SK-N-SH (cell line): ENCODE results near the gene FAM240A. TPM values are rescaled to one million over a fixed set of nuclear protein-coding genes. Genes with fewer than 3 reads are reported as not detected.

Source experiments
- CTCF ChIA-PET: fragments of 300-600, 350-600 bp; formaldehyde crosslinking; extraction: SDS; loops from one replicate; lab custom pipeline; 2021; lab: Yijun Ruan, JAX
- POLR2A ChIA-PET: fragments of 350-600 bp; sonication (Branson Sonifier 250); formaldehyde crosslinking; extraction: SDS; loops from one replicate; lab custom pipeline; 2020; ENCODE audit warnings: antibody characterized with exemption, inconsistent platforms; lab: Yijun Ruan, JAX
- DNase-seq: peaks from one replicate; pipeline ENCODE4 v3.0.0; 2012
- H2AFZ ChIP-seq: fragments of 200-600 bp; sonication (generic); 2 replicates; pipeline ENCODE4 v1.8.1; 2016; ENCODE audit warnings: antibody characterized with exemption, mild to moderate bottlenecking, low read depth
- H3F3A ChIP-seq: fragments of 200-600 bp; sonication (generic); replicated peaks from 2 replicates; pipeline ENCODE3; 2016; ENCODE audit warnings: antibody characterized with exemption, mild to moderate bottlenecking; ENCODE audit not compliant: insufficient read depth
- H3K27ac ChIP-seq, 2 experiments: fragments of 200-500 bp in 1 of 2; fragments of 200-600 bp in 1 of 2; sonication (Bioruptor generic) in 1 of 2; sonication (generic), shearing (Covaris generic) in 1 of 2; 2 replicates each; pipeline versions ENCODE4 v1.5.1 to v1.6.1; 2014 to 2016; ENCODE audit warnings: low read depth in 2 of 2, inconsistent platforms in 1 of 2, low read length in 1 of 2, mild to moderate bottlenecking in 1 of 2, mixed read lengths in 1 of 2
- H3K27me3 ChIP-seq: fragments of 200-600 bp; sonication (generic), shearing (Covaris generic); 2 replicates; pipeline ENCODE4 v1.6.1; 2016; ENCODE audit warnings: mixed run types; ENCODE audit not compliant: insufficient read depth
- H3K36me3 ChIP-seq, 2 experiments: fragments of 200-500 bp in 1 of 2; fragments of 200-600 bp in 1 of 2; sonication (Bioruptor generic) in 1 of 2; sonication (generic) in 1 of 2; replicated peaks in 1 of 2; 2 replicates each; pipeline versions ENCODE3 to v1.5.1; 2014 to 2016; ENCODE audit warnings: low read length in 1 of 2, mild to moderate bottlenecking in 1 of 2; ENCODE audit not compliant: insufficient read depth in 2 of 2, control insufficient read depth in 1 of 2
- H3K4me1 ChIP-seq, 2 experiments: fragments of 200-500 bp in 1 of 2; fragments of 200-600 bp in 1 of 2; sonication (Bioruptor generic) in 1 of 2; sonication (generic), shearing (Covaris generic) in 1 of 2; 2 replicates each; pipeline versions ENCODE4 v1.5.1 to v1.6.1; 2014 to 2016; ENCODE audit warnings: low read depth in 1 of 2, low read length in 1 of 2, mixed run types in 1 of 2; ENCODE audit not compliant: insufficient read depth in 2 of 2, control insufficient read depth in 1 of 2
- H3K4me2 ChIP-seq: fragments of 200-600 bp; sonication (generic), shearing (Covaris generic); 2 replicates; pipeline ENCODE4 v1.6.1; 2017; ENCODE audit warnings: mixed run types
- H3K4me3 ChIP-seq, 2 experiments: fragments of 200-500 bp in 1 of 2; fragments of 200-600 bp in 1 of 2; sonication (Bioruptor generic) in 1 of 2; sonication (generic), shearing (Covaris generic) in 1 of 2; 2 replicates each; pipeline versions ENCODE4 v1.5.1 to v1.8.1; 2014 to 2016; ENCODE audit warnings: low read depth in 2 of 2, inconsistent platforms in 1 of 2, low read length in 1 of 2, mild to moderate bottlenecking in 1 of 2, mixed read lengths in 1 of 2, moderate library complexity in 1 of 2
- H3K79me2 ChIP-seq: fragments of 200-600 bp; sonication (generic); 2 replicates; pipeline ENCODE4 v1.8.1; 2017; ENCODE audit warnings: mild to moderate bottlenecking; ENCODE audit not compliant: insufficient read depth
- H3K9ac ChIP-seq: fragments of 200-600 bp; sonication (generic); 2 replicates; pipeline ENCODE4 v1.6.1; 2017; ENCODE audit warnings: mixed run types
- H3K9me2 ChIP-seq: fragments of 200-600 bp; sonication (generic); 2 replicates; pipeline ENCODE4 v1.6.1; 2017; ENCODE audit warnings: mixed run types
- H3K9me3 ChIP-seq: fragments of 200-600 bp; sonication (generic); 2 replicates; pipeline ENCODE4 v1.6.1; 2017; ENCODE audit warnings: mixed run types, mild to moderate bottlenecking, moderate library complexity
- H4K20me1 ChIP-seq: fragments of 200-600 bp; sonication (generic); 2 replicates; pipeline ENCODE4 v1.6.1; 2017; ENCODE audit warnings: mild to moderate bottlenecking, mixed run types; ENCODE audit not compliant: insufficient read depth
- CHD2 ChIP-seq: fragments of 150-350 bp; IDR thresholded peaks from 2 replicates; pipeline ENCODE4 v1.6.1; 2018; ENCODE audit warnings: low read length; ENCODE audit not compliant: partially characterized antibody
- ELF1 ChIP-seq: IDR thresholded peaks from 2 replicates; pipeline ENCODE4 v1.4.0; 2012
- EP300 ChIP-seq, 2 experiments: IDR thresholded peaks; 2 replicates each; pipeline versions ENCODE4 v1.4.0 to v1.6.1; 2012; ENCODE audit warnings: borderline replicate concordance in 1 of 2, low read depth in 1 of 2, low read length in 1 of 2
- EZH2phosphoT487 ChIP-seq: fragments of 200-600 bp; sonication (generic); IDR thresholded peaks from 2 replicates; pipeline ENCODE4 v1.6.1; 2017; ENCODE audit warnings: low read depth, mixed run types, mild to moderate bottlenecking, antibody characterized with exemption, moderate library complexity, borderline replicate concordance
- FOXJ3 ChIP-seq: sonication (generic); formaldehyde crosslinking; IDR thresholded peaks from 2 replicates; pipeline ENCODE4 v1.5.1; 2020; ENCODE audit warnings: mild to moderate bottlenecking, missing genetic modification reagents
- GATA2 ChIP-seq: sonication (generic); formaldehyde crosslinking; IDR thresholded peaks from 2 replicates; pipeline ENCODE4 v1.5.0; 2020; ENCODE audit warnings: mild to moderate bottlenecking, missing genetic modification reagents
- MXI1 ChIP-seq: IDR thresholded peaks from 2 replicates; pipeline ENCODE4 v1.6.1; 2012; ENCODE audit warnings: mild to moderate bottlenecking, low read depth, low read length, improper control_type of control experiment
- NFIC ChIP-seq: IDR thresholded peaks from 2 replicates; pipeline ENCODE4 v1.4.0; 2012; ENCODE audit warnings: borderline replicate concordance
- NRF1 ChIP-seq: IDR thresholded peaks from 2 replicates; pipeline ENCODE4 v1.6.1; 2012; ENCODE audit warnings: low read depth, mild to moderate bottlenecking, low read length
- POLR2AphosphoS5 ChIP-seq: IDR thresholded peaks from 2 replicates; pipeline ENCODE4 v1.6.1; 2012; ENCODE audit warnings: low read depth, low read length
- RFX5 ChIP-seq: IDR thresholded peaks from 2 replicates; pipeline ENCODE4 v1.6.1; 2012; ENCODE audit warnings: mild to moderate bottlenecking, improper control_type of control experiment, low read length
- RXRA ChIP-seq: IDR thresholded peaks from 2 replicates; pipeline ENCODE4 v1.4.0; 2012; ENCODE audit warnings: low read depth, mild to moderate bottlenecking, borderline replicate concordance
- SIN3A ChIP-seq: IDR thresholded peaks from 2 replicates; pipeline ENCODE4 v1.6.1; 2012; ENCODE audit warnings: low read depth, mild to moderate bottlenecking, low read length, moderate library complexity, borderline replicate concordance
- YY1 ChIP-seq: IDR thresholded peaks from 2 replicates; pipeline ENCODE4 v1.4.0; 2012; ENCODE audit warnings: low read depth, mild to moderate bottlenecking
- WGBS: methylation state at CpG from one replicate; pipeline ENCODE4 v1.1.6; 2017; ENCODE audit warnings: low lambda C conversion rate; 5-methylcytosine and 5-hydroxymethylcytosine counted together
- polyA plus RNA-seq, 3 experiments: library from polyadenylated mRNA; depleted of rRNA; stranded (reverse); fragments of >200 nt; gene quantifications; 2 replicates each; pipeline ENCODE4 v1.2.3, GENCODE V29; 2012
- TF ChIP-seq, protein P1 (sequence below): IDR thresholded peaks from 2 replicates; pipeline ENCODE4 v1.4.0; 2012; ENCODE audit warnings: low read depth
- TF ChIP-seq, protein P2 (sequence below): fragments of 150-350 bp; IDR thresholded peaks from 2 replicates; pipeline ENCODE4 v1.6.1; 2017; ENCODE audit warnings: antibody characterized with exemption, low read length, low read depth, borderline replicate concordance
- TF ChIP-seq, protein P3 (sequence below): fragments of 200-600 bp; sonication (generic); IDR thresholded peaks from 2 replicates; pipeline ENCODE4 v1.6.1; 2017; ENCODE audit warnings: antibody characterized with exemption, mild to moderate bottlenecking, moderate library complexity
- TF ChIP-seq, protein P4 (sequence below): IDR thresholded peaks from 2 replicates; pipeline ENCODE4; 2012
- TF ChIP-seq, protein P5 (sequence below): fragments of 150-350 bp; IDR thresholded peaks from 2 replicates; pipeline ENCODE4 v1.6.1; 2016; ENCODE audit warnings: mild to moderate bottlenecking, low read depth, low read length
- TF ChIP-seq, protein P6 (sequence below): IDR thresholded peaks from 2 replicates; pipeline ENCODE4 v1.4.0; 2012; ENCODE audit warnings: low read depth, borderline replicate concordance

Gene FAM240A
- polyA plus RNA-seq, 1 of the 3 experiments (the other 2 are of a cell fraction): not detected

DNA sequence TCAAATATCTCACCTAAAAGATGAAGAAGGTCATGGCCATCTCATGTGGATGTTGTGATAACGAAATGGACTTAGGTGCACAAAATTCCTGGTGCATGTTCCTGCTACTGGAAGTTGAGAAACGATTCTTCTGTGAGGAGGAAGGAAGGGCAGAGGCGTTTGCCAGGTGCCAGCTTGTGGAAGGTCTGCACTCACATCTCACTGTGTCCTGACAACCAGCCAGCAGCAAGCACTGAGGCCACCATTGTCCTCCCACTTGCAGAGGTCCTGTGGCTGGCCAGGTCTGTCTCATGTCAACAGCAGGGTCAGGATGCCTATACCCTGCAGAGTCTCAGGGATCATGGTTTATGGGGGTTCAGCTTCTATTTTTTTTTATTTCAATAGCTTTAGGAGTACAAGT, 3.7 kb downstream of the FAM240A start:
- H3K4me1 ChIP-seq: peaks cover 0 to 12% of the 10 kb centered on the region in 2 experiments; a peak in 1 of 4 replicates
- no peaks in the 10 kb centered on the region; the same call in 1 of the 2 replicates for H3K27me3 ChIP-seq
- H3K27ac ChIP-seq: no peak overlapping the region
- no peak for DNase-seq
- H3K9me2 ChIP-seq: no peaks in the 10 kb centered on the region
- 7% methylated on average over 3 of the region's 3 CpGs for WGBS
- H3K4me3 ChIP-seq: no peak overlapping the region
- TF ChIP-seq, protein P1, sequence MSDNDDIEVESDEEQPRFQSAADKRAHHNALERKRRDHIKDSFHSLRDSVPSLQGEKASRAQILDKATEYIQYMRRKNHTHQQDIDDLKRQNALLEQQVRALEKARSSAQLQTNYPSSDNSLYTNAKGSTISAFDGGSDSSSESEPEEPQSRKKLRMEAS: no peak
- TF ChIP-seq FOXJ3 (CRISPR knock-in tag) (no peak), MXI1 (no peak), SIN3A (no peak), RXRA (no peak), ELF1 (no peak), RFX5 (no peak), NFIC (no peak), EZH2phosphoT487 (no peak), EP300 (IDR thresholded peaks at IDR 0.05; ENCODE audit: borderline replicate concordance in 1 of 2, low read depth in 1 of 2, low read length in 1 of 2) (no peak), NRF1 (no peak), GATA2 (CRISPR knock-in tag) (no peak), CHD2 (no peak), POLR2AphosphoS5 (no peak), YY1 (no peak)
- TF ChIP-seq, protein P2, sequence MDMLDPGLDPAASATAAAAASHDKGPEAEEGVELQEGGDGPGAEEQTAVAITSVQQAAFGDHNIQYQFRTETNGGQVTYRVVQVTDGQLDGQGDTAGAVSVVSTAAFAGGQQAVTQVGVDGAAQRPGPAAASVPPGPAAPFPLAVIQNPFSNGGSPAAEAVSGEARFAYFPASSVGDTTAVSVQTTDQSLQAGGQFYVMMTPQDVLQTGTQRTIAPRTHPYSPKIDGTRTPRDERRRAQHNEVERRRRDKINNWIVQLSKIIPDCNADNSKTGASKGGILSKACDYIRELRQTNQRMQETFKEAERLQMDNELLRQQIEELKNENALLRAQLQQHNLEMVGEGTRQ: no peak
- TF ChIP-seq, protein P3, sequence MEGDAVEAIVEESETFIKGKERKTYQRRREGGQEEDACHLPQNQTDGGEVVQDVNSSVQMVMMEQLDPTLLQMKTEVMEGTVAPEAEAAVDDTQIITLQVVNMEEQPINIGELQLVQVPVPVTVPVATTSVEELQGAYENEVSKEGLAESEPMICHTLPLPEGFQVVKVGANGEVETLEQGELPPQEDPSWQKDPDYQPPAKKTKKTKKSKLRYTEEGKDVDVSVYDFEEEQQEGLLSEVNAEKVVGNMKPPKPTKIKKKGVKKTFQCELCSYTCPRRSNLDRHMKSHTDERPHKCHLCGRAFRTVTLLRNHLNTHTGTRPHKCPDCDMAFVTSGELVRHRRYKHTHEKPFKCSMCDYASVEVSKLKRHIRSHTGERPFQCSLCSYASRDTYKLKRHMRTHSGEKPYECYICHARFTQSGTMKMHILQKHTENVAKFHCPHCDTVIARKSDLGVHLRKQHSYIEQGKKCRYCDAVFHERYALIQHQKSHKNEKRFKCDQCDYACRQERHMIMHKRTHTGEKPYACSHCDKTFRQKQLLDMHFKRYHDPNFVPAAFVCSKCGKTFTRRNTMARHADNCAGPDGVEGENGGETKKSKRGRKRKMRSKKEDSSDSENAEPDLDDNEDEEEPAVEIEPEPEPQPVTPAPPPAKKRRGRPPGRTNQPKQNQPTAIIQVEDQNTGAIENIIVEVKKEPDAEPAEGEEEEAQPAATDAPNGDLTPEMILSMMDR: no peak
- TF ChIP-seq, protein P4, sequence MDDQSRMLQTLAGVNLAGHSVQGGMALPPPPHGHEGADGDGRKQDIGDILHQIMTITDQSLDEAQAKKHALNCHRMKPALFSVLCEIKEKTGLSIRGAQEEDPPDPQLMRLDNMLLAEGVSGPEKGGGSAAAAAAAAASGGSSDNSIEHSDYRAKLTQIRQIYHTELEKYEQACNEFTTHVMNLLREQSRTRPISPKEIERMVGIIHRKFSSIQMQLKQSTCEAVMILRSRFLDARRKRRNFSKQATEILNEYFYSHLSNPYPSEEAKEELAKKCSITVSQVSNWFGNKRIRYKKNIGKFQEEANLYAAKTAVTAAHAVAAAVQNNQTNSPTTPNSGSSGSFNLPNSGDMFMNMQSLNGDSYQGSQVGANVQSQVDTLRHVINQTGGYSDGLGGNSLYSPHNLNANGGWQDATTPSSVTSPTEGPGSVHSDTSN: no peak
- TF ChIP-seq, protein P5, sequence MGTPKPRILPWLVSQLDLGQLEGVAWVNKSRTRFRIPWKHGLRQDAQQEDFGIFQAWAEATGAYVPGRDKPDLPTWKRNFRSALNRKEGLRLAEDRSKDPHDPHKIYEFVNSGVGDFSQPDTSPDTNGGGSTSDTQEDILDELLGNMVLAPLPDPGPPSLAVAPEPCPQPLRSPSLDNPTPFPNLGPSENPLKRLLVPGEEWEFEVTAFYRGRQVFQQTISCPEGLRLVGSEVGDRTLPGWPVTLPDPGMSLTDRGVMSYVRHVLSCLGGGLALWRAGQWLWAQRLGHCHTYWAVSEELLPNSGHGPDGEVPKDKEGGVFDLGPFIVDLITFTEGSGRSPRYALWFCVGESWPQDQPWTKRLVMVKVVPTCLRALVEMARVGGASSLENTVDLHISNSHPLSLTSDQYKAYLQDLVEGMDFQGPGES: no peak
- TF ChIP-seq, protein P6, sequence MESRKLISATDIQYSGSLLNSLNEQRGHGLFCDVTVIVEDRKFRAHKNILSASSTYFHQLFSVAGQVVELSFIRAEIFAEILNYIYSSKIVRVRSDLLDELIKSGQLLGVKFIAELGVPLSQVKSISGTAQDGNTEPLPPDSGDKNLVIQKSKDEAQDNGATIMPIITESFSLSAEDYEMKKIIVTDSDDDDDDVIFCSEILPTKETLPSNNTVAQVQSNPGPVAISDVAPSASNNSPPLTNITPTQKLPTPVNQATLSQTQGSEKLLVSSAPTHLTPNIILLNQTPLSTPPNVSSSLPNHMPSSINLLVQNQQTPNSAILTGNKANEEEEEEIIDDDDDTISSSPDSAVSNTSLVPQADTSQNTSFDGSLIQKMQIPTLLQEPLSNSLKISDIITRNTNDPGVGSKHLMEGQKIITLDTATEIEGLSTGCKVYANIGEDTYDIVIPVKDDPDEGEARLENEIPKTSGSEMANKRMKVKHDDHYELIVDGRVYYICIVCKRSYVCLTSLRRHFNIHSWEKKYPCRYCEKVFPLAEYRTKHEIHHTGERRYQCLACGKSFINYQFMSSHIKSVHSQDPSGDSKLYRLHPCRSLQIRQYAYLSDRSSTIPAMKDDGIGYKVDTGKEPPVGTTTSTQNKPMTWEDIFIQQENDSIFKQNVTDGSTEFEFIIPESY: no peak
- no peak overlapping the region for H3K9ac ChIP-seq
- H3K36me3 ChIP-seq: no peaks in the 10 kb centered on the region
- no peak overlapping the region for H3K4me2 ChIP-seq
- ChIA-PET CTCF (interaction anchor here (1.5 to 1.7 kb wide), 2 partner anchors 11 to 24 kb away, joined by 3 to 6 read pairs; no protein-coding TSS in a partner anchor), POLR2A (no interaction called here)
- no peak overlapping the region for H2AFZ ChIP-seq
- no peaks in the 10 kb centered on the region for H3K79me2 ChIP-seq
- H4K20me1 ChIP-seq: no peaks in the 10 kb centered on the region
- H3F3A ChIP-seq: no peaks in the 10 kb centered on the region
- no peaks in the 10 kb centered on the region for H3K9me3 ChIP-seq
